HG03060 (cell line): ENCODE results near the gene BCAN.

Experiments
- ATAC-seq: cut with Tn5 transposase; IDR thresholded peaks from one replicate; pipeline ENCODE4 v1.9.1; 2021; ENCODE audit warnings: low read depth, moderate number of reproducible peaks; ENCODE audit not compliant: unreplicated experiment

Gene BCAN

GRCh38 chr1:156659661-156659987 lies 17.7 kb downstream of the BCAN start:
- no peak for ATAC-seq

- no peak for ATAC-seq
Measured at GRCh38 chr1:156659988-156660751, 18.3 kb downstream of the BCAN start.

GRCh38 chr1:156660752-156661112 lies 18.8 kb downstream of the BCAN start:
- no peak for ATAC-seq

GRCh38 chr1:156662005-156662799 lies 20.3 kb downstream of the BCAN start:
- ATAC-seq, result no peak

GRCh38 chr1:156662800-156663055 lies 20.8 kb downstream of the BCAN start:
- no peak for ATAC-seq

- ATAC-seq, result no peak
Measured at GRCh38 chr1:156663178-156663577, 21.3 kb downstream of the BCAN start.

- ATAC-seq, result no peak
Measured at GRCh38 chr1:156664046-156664766, 22.3 kb downstream of the BCAN start.

GRCh38 chr1:156664767-156665411 lies 23.0 kb downstream of the BCAN start:
- no peak for ATAC-seq

GRCh38 chr1:156665539-156665938 lies 23.6 kb downstream of the BCAN start:
- no peak for ATAC-seq

- no peak for ATAC-seq
Measured at GRCh38 chr1:156666862-156667609, 25.1 kb downstream of the BCAN start.

- no peak for ATAC-seq
Measured at GRCh38 chr1:156667610-156667967, 25.7 kb downstream of the BCAN start.

GRCh38 chr1:156667968-156668709 lies 26.2 kb downstream of the BCAN start:
- ATAC-seq, result no peak

- no peak for ATAC-seq
Measured at GRCh38 chr1:156668801-156669637, 27.1 kb downstream of the BCAN start.

GRCh38 chr1:156669794-156670193 lies 27.9 kb downstream of the BCAN start:
- no peak for ATAC-seq

- ATAC-seq, result no peak
Measured at GRCh38 chr1:156670359-156670758, 28.4 kb downstream of the BCAN start.

- ATAC-seq, result no peak
Measured at GRCh38 chr1:156670791-156671190, 28.9 kb downstream of the BCAN start.

GRCh38 chr1:156671804-156672203 lies 29.9 kb downstream of the BCAN start:
- no peak for ATAC-seq

- no peak for ATAC-seq
Measured at GRCh38 chr1:156673387-156674121, 31.6 kb downstream of the BCAN start.
